ENCODE data around the gene DAB2.

The DAB2 gene

GRCh38 chr5:39447968-39448367 lies 23.2 kb upstream of the DAB2 start:
- DNase-seq (ENCODE audit: low read depth, low spot score): no peak

DNA sequence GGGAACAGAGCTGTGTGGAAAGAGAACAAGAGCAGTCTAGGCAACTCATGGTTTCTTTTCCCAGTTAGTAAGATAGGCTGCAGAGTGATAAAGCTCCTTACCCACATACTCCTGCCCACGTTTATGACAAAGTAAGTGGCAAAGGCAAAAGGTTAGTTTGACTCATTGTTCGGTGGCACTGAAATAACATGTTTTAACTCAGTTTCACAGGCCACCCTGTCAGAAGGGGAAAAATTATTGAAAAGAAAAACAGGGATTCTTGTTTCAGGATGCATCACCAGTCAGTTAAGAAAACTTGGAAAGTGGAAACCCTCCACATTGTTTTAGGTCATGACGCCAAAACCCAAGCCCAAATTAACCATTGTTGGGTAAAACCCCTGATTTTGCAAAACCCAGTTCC lies 22.3 kb upstream of the DAB2 start:
- DNase-seq (ENCODE audit: low read depth, low spot score): no peak

GRCh38 chr5:39446231-39446630 lies 21.5 kb upstream of the DAB2 start:
- no peak for DNase-seq (ENCODE audit: low read depth, low spot score)

DNA sequence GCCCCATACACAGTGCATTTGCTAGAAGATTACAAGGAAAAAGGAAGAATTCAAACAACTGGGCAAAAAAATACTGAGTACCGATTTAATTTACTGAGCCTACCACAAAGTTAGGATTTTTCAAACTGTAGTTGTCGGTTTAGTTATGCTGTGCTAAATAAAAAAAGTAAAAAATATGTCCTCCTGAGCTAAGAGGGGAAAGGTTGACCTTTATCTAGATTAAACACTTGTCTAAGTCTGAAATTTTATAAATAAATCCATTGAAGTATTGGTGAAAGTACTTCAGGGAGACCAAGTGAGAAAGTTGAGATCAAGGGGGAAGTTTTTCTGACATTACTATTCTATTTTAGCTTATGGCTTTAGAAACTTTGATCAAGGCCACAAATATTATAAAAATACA lies 19.1 kb upstream of the DAB2 start:
- no peak for DNase-seq (ENCODE audit: low read depth, low spot score)

- no peak for DNase-seq (ENCODE audit: low read depth, low spot score)
Observed at GRCh38 chr5:39442991-39443390, 18.2 kb upstream of the DAB2 start.

GRCh38 chr5:39441838-39442237 lies 17.1 kb upstream of the DAB2 start:
- DNase-seq (ENCODE audit: low read depth, low spot score): no peak

- DNase-seq (ENCODE audit: low read depth, low spot score): no peak
Observed at GRCh38 chr5:39440958-39441624, 16.3 kb upstream of the DAB2 start.

GRCh38 chr5:39440192-39440957 lies 15.6 kb upstream of the DAB2 start:
- DNase-seq (ENCODE audit: low read depth, low spot score): no peak

DNA sequence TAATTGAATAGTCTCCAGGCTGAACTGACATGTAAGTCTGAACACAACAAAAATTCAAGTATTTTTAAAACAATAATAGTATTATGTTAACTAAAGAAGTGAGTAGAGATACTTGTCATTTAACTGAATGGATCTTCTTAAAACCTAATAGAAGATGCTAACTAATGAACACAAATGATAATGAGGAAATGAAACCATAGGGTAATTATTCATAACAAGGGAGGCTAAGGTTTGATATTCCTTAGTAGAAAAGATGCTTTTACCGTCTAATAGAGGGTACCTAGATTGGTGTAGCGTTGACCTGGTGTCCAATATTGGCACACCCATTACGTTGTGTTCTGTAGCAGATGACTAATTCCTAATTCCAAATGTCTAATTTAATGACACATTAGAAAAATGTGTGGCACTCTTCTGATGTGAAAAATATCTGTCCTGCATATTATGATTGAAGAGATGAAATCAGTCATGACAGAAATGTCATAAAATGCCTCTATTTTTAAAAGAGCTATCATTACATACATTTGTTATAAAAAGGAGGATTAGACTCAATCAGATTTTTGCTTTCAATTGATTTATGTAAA lies 14.9 kb upstream of the DAB2 start:
- no peak for DNase-seq (ENCODE audit: low read depth, low spot score)

GRCh38 chr5:39437467-39437866 lies 12.7 kb upstream of the DAB2 start:
- no peak for DNase-seq (ENCODE audit: low read depth, low spot score)

DNA sequence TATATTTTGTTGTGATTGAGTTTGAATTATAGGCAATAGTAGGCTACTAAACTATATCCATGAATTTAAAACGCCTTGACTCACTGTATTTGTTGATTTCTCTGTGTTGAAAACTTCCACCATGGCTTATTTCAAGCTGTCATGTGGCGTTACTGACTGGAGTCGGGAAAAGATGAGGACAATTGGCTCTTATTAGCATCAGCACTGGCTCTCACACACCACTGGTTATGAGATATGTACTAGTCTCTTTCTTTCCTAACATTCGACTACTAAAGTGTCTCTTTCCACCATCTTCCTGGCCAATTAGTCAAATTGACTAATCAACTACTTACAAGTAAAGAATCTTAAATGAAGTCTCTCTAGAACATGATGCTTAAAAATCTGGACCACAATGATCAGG lies 9.1 kb upstream of the DAB2 start:
- no peak for DNase-seq (ENCODE audit: low read depth, low spot score)

DNA sequence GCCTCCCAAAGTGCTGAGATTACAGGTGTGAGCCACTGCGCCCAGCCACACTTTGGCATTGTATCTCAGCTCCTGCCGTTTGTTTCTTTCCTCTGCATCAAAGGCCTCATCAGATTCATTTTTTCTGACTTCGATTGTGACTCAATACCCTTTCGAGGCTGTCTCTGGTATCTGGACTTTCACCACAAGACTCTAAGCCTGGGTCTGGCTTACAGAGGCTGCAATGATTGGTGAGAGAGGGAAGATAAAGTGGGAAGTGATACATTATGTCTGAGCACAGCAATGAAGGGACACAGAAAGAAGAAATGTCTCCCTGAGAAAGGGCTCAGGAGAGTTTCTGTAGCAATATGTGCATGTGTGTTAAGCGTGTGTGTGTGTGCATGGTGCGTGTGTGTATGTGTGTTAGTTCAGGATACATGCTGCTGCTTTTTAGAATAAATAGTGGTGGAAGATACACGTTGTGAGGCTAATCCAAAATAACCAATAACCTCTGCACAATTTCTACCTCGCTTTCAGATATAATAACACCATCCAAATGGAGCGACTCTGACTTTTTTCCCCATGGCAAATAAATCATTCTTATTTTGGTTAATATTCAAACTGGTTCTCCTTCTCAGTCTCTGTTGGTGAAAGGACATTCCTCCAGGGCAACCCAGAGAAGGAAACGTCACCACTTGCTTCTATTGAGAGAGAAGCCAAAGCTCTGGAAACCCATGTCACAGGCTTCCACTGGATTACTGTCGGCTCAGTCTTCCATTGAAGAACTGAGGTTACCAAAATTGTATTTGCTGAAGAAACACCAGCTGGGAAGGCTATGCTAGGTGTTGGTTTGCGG lies 8.1 kb upstream of the DAB2 start:
- DNase-seq (ENCODE audit: low read depth, low spot score): no peak

DNA sequence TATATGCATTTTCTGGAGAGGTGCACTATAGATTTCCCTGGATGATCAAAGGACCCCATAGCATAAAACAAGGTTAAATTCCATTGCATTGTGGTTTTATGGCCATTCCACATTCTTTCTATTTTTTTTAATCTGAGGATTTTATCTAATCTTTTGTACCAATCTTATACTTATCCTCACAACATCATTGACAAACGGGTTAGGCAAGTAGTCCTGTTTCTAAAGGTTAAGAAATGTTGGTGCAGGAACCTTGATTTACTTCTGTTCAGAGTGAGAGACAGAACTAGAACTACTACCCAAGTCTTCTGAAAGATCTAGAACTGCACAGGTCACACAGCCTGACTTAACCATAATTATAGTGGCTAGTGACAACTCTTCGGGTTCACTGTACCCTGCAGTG lies 5.7 kb upstream of the DAB2 start:
- no peak for DNase-seq (ENCODE audit: low read depth, low spot score)

GRCh38 chr5:39428640-39429039 lies 3.9 kb upstream of the DAB2 start:
- DNase-seq (ENCODE audit: low read depth, low spot score): no peak

- no peak for DNase-seq (ENCODE audit: low read depth, low spot score)
Observed at GRCh38 chr5:39427633-39428032, 2.9 kb upstream of the DAB2 start.

DNA sequence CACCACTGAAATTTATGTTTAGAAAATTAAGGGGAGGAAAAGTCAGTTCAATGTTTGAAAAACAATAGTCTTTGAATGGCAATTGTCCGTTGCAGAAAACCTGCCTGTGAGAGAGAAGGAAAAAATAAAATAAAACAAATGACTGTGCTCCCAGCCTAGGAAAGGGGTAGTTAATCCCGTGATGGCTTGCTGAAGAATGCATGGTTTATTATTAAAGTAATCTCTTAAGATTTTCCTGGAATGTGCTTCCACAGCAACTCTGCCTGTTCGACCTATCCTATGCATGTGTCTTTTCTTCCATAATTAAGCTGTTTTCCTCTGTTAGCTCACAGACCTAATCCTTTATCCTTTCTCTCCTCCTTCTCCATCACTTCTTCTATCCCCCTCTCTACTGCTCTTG lies 2.4 kb upstream of the DAB2 start:
- DNase-seq (ENCODE audit: low read depth, low spot score): no peak

DNA sequence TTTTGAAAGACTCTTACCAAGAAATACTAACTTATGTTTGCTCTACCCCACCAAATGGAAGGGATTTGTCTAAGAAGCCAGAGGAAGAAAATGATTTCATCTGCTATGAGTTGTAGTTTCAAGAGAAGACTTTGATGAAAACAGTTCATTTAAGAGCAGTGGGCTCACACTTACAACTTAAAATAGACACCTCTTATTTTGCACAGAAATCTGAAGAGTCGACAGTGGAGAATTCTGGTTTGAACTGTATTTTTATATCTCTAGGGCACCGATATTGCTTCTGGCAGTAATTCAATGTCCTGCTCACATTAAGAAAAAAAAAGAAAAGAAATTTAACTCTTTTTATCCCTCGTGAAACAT lies 1.9 kb upstream of the DAB2 start:
- DNase-seq (ENCODE audit: low read depth, low spot score): no peak

DNA sequence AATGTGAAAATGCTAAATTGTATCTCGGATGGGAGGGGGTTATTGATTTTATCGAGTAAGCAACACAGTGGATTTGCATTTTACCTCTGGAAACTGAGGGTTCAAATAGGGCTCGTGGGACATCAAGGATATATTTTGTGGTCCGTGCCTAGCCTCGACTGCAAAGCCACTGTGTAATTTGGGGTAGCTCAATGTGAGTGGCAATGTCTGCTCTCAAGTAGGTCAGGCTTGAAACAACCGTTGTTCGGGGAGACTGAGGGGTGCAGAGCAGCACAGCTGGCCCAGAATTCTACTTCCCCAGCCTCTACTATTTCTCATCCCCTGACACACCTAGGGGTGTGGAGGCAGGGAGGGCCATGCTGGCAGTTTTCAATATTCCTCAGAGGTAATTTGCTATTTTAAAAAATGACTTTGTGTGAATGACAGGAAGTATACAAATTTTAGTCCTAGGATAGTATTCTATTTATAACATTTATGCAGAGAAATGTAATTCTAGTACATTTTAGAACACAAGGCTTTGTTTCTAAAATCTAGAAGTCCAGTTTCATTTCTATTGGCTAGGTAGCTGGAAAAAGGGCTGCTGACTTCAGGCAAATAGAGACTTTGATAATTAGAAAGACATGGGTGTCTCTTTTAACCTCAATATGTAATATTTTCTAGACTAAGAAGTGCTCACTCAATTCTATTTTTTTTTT lies 1.4 kb upstream of the DAB2 start:
- DNase-seq (ENCODE audit: low read depth, low spot score): no peak

GRCh38 chr5:39423331-39423751 lies 1.4 kb downstream of the DAB2 start:
- no peak for DNase-seq (ENCODE audit: low read depth, low spot score)

DNA sequence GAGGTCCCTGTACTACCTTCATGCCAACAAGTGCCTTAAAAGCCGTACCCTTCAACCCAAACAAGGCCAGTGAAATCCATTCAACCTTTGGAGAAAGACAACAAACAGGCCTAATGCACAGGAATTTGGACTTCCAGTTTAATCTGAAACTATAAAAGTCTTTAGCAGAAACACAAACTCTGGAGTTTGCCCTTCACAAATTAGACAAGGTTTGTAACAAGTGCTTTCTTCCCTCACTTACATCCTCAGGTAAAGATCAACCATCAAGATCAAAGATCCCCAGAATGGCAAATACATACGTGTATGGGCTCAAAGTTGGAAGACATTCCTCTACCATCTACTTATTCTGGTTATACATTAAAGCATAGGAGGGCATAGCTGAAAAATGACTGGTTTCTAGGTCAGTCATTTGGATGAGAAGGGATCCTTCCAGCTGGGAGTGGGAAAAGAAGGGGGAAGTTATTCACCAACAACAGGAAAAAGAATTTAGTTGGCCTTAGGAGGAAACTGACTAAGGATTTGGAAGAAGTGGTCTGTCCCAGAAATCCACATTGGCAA lies 2.0 kb downstream of the DAB2 start:
- no peak for DNase-seq (ENCODE audit: low read depth, low spot score)

DNA sequence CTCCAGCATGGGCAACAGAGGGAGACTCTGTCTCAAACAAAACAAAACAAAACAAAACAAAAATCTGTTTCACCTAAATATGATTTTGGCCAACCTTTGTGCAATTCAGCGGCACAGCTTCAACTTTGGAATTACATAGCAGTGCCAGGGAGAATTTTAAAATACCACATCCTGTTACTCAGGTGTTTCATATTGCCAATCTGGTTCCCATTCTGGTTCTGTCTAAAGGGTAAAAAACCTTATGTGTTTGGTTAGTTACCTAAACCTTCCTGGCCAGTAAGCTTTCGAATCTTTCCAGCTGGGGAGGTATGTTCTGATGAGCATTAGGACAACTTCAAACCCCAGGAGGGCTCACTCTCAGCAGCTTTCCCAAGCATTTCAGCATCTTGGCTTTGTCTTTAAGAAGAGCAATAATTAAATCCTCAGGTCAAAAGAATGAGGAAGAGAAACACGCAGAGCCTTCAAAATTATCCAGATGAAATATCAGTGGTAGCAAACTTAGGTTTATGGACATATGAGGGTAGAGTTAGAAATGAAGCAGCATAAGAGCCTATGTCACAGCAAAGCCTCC lies 2.7 kb downstream of the DAB2 start:
- DNase-seq (ENCODE audit: low read depth, low spot score): no peak
